ENCODE results near the gene POLR3G.

The POLR3G gene

DNA sequence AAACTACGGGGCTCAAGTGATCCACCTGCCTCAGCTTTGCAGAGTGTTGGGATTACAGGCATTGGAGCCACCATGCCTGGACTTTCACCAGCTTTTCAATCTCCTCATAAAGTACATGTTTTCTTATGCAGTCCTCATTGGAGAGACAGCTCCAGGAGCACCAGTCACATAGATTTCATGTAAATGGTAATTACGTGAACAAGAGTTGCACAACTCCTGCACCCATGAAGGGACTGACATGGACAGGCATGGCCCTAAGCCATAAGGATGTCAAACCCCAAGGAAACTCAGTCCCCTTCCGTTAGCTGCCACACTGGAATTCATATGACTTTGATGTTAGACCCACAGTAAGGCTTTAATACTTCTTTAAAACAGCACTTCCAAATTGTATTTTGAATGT, 76.3 kb downstream of the POLR3G start:
- DNase-seq (ENCODE audit: low read depth in 2 of 2): no peak

DNA sequence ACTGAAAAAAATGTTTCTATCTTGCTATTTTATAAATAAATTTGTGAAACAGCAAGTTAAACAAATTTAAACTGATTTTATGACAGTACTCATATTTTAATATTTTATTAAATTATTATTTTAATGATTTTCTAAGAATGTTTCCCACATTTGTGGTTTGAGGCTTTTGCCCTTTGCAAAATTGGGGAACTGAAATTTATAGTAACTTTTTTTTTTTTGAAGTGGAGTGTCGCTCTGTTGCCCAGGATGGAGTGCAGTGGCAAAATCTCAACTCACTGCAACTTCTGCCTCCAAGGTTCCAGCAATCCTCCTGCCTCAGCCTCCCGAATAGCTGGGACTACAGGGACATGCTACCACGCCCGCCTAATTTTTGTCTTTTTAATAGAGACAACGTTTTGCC, 76.7 kb downstream of the POLR3G start:
- no peak for DNase-seq (ENCODE audit: low read depth in 2 of 2)

DNA sequence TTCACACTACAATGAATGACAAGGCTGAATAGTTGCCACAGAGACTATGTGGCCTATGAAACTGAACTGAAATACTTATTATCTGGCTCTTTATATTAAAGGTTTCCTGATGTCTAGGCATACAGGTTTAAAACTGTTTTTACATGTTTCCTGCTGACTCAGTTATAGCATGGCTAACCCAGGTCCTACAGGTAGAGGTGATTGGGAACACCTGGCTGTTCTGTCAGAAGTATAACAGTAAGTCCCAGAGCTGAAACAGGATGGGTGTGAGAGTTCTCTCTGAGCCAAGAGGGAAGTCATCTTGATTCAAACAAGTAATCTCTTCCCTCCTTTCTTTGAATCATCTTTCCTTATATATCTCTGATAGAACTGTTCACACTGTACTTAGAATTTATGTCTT, 79.0 kb downstream of the POLR3G start:
- no peak for DNase-seq (ENCODE audit: low read depth in 2 of 2)

DNA sequence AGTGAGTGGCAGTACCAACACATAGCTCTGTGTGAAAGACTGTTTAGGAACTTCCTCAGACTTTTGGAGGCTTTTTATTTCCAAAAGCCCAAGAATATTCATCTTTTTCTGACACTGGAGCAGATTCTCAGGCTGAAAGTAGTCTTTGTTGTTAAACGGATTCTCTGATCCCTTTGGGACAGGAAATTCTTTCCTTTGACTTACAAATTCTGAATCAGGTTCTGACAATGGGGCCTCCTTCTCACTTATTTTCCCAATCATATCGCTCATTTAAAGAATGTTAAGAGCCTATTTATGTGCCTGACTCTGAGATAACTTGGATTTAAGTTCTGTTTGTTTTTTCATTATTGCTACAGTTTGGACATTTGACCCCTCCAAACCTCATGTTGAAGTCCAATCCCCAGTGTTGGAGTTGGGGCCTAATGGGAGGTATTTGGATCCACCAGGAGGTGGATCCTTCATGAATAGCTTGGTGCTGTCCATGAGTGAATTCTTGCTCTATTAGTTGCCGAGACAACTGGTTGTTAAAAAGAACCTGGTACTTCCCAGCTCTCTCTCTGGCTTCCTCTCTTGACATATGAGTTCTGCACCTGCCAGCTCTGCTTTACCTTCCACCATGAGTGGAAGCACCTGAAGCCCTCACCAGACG, 79.8 kb downstream of the POLR3G start:
- no peak for DNase-seq (ENCODE audit: low read depth in 2 of 2)

DNA sequence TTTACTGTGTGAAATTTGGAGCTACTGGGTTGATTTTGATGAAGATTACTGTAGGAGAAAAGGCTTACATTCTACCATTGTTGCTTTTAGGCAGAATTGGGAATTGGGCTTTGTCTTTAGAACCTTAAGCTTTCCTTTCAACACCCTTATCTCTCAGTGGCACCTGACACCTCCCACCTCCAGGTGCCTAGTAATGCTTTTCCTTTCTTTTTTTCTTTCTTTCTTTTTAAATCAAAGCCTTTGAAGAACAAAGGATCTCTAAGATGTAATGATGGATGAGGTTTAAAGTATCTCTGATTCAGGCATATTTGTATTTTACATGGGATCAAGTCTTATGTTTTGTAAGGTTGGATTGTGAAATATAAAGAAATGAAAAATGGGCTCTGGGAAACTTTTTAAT, 81.0 kb downstream of the POLR3G start:
- no peak for DNase-seq (ENCODE audit: low read depth in 2 of 2)

DNA sequence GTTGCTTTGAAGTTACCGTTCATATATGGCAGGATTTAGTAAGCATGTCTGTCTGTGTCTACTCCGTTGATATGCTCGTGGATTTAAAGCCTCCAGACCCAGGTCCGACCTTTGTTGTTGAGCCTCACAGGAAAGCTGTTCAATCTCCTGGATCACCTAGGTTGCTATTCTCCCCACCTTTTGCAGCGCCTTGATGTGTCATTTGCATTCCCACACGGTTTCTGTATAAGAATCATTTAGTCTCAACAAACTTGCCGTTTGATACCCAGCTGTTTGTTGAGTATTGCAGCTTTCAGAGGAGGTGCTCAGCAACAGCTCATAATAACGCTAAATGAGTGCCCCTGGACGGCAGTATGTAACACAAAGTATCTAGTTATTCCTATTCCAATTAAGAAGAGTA, 82.7 kb downstream of the POLR3G start:
- DNase-seq (ENCODE audit: low read depth in 2 of 2): no peak

DNA sequence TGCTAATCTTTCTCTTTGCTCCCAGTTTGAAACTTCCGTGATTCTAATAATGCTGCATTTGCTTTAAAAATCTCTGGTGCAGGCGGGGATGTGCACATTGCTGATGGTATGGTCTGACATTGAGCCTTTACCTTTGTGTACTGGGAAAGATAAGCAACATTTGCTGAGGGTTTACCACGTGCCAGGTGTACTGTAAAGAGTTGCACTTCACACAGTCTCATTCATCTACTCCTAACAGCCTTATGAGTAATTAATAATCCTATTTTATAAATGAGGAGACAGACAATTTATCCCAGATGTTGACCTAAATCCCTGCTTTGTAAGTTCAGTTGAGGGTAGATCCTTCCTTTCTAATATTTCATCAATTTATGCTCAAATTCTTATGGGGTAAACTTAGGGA, 83.2 kb downstream of the POLR3G start:
- DNase-seq (ENCODE audit: low read depth in 2 of 2): no peak

DNA sequence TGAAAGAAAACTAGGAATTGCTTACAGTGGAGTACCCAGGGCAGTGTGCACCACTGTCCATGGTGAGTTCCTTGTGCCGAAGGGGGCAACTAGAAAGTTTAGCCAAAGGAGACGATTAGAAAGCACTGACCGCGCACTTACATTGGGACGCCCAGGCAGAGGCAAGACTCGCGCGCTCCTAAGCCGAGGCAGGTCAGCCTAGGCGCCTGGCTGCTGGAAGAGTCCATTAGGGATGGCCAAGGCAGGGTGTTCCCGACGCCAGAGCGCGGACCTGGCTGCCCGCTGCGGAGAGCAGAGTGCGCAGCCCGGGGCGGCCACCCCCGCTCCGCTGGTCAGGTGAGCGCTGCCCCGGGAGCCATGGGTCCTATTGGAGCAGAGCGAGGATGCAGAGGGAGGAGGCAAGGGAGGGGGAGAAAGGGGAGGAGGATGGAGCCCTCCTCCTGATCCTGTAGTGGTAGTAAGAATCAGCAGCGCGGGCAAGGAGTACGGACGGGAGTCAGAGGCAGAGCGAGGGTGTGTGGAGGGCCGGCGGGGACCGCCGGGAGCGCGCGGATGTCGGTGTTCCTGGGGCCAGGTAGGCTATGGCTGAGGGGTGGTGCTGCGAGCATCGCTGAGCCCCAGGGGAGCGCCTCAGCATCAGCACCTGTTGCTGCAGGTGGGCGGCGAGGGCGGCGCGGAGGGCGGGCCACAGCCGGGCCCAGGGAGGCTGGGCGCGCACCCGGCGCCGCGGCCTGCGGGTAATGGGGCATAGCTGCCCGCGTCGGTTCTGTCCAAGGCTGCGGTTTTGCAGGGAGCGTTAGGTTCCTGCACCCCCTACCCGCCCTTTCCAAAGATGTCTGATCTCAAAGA, 83.9 kb downstream of the POLR3G start, which contains the start of gene ADGRV1:
Gene ADGRV1 (plus strand): TSS at position 454 of the 849 bp plus-strand sequence. CDS start 99 bp downstream, at position 553.
- DNase-seq (ENCODE audit: low read depth in 2 of 2): peak; percentile 20 to 31

DNA sequence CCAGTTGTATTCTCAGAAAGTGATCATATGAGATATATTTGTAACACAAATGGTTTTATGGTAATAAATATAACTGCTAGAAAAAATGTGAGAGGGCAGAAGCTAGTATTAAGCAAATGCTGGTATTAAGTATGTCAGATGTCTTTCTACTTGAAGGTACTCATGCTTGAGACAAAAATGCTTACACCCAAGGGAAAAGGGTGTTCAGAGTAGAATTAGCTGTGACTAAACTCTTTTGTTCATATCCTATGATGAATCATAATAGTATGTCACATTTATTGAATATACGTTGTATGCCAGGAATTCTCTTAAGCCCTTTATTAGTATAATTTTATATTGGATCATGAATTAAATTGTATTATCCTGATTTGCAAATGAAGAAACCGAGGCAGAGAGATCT, 86.1 kb downstream of the POLR3G start:
- DNase-seq (ENCODE audit: low read depth in 2 of 2): no peak

DNA sequence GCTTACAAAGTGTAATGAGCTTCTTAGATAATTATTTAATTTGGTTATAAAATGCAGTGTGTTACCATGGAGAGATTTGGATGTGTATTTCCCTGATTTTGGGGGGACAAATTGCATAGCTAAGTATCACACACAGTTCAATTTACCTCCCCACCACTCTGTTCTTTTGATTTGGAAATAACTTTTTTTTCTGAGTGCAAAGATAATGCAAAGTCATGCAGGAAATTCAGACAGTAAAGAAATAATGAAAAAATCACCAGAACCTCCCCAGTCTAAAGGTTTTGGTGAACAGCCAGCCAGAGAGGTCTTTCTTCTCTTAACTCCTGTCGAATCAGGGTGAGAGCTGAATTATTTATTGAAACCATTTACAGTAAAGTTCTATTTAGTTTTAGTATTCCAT, 87.1 kb downstream of the POLR3G start:
- no peak for DNase-seq (ENCODE audit: low read depth in 2 of 2)

DNA sequence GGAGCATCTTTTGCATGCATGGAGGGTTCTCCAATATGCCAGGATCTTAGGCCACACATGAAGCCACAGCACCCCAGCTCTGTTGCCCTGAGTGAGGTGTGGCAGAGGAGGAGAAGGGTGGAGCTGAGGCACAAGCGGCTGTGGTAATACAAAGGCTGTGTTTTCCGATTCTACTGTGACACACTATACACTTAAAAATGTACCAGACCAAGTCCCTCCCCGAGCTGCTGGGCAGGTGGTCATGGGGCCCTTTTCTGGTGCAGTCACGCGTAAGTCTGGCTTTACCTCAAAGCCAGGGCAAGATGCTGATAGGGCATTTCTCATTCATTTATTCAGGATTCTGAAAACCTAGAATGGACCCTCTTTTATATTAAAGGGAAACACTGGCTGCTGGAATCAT, 87.7 kb downstream of the POLR3G start:
- DNase-seq (ENCODE audit: low read depth in 2 of 2): no peak

DNA sequence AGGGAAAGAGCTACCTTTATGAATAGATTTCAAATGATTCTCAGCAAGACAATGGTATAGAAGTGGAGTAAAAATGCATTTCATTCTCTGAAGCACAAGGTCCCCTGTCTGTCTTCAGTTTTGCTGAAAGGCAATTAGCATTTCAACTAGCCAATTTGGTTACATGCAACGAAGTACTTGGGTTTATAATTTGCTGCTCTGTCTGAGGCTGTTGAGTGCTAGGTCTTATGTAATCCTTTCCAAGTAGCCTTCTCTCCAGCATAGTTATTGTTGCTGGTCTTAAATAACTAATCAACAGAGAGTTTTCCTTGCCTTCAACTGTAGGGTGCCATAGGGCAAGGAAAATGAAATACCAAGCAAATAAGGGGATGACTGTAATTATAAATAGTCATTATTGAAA, 88.4 kb downstream of the POLR3G start:
- no peak for DNase-seq (ENCODE audit: low read depth in 2 of 2)

All from fibroblast of skin of left quadriceps (primary cell).